ENCODE results near the gene ITLN1.
"Not testable (repeated sequence)": the region's sequence is repeated elsewhere in the genome, so short reads cannot be mapped to it uniquely, and the experiment has no call there.

Gene ITLN1

GRCh38 chr1:160904783-160905616 lies 20.0 kb upstream of the ITLN1 start:
- no peak for TF ChIP-seq TSHZ1 (tag by site-specific recombination; IDR thresholded peaks at IDR 0.05; ENCODE audit: borderline replicate concordance)
- TF ChIP-seq ZNF629 (tag by site-specific recombination; IDR thresholded peaks at IDR 0.05), result no peak
- TF ChIP-seq BCL11B (tag by site-specific recombination; IDR thresholded peaks at IDR 0.05; ENCODE audit: low read depth), result no peak
- no peak for TF ChIP-seq GLI2 (tag by site-specific recombination; IDR thresholded peaks at IDR 0.05; ENCODE audit: borderline replicate concordance, low read depth)
- TF ChIP-seq ZNF561 (tag by site-specific recombination; IDR thresholded peaks at IDR 0.05; ENCODE audit: borderline replicate concordance), result no peak
- TF ChIP-seq ZBTB21 (tag by site-specific recombination; IDR thresholded peaks at IDR 0.05), result no peak
- no peak for TF ChIP-seq ZNF747 (tag by site-specific recombination; IDR thresholded peaks at IDR 0.05)
- no peak for TF ChIP-seq GLI4 (tag by site-specific recombination; IDR thresholded peaks at IDR 0.05)
- TF ChIP-seq ZNF792 (tag by site-specific recombination; IDR thresholded peaks at IDR 0.05), result no peak
- no peak for TF ChIP-seq ZFP69B (tag by site-specific recombination; IDR thresholded peaks at IDR 0.05)
- no peak for TF ChIP-seq ZNF692 (tag by site-specific recombination; IDR thresholded peaks at IDR 0.05)
- no peak for TF ChIP-seq ZNF571 (tag by site-specific recombination; IDR thresholded peaks at IDR 0.05)
- TF ChIP-seq CTCF (tag by site-specific recombination; IDR thresholded peaks at IDR 0.05), result no peak
- no peak for TF ChIP-seq ZNF174 (tag by site-specific recombination; IDR thresholded peaks at IDR 0.05)
- TF ChIP-seq GLIS1 (tag by site-specific recombination; IDR thresholded peaks at IDR 0.05), result no peak
- no peak for TF ChIP-seq SCRT2 (tag by site-specific recombination; IDR thresholded peaks at IDR 0.05)
- no peak for TF ChIP-seq MYNN (tag by site-specific recombination; IDR thresholded peaks at IDR 0.05; ENCODE audit: borderline replicate concordance)
- TF ChIP-seq ZNF157 (tag by site-specific recombination; IDR thresholded peaks at IDR 0.05), result no peak
- POLR2A ChIA-PET, result no interaction called here

GRCh38 chr1:160902251-160902650 lies 17.3 kb upstream of the ITLN1 start:
- H3K9me3 ChIP-seq (ENCODE audit: control insufficient read depth, insufficient read depth, low read depth, low read length); H3K4me3 ChIP-seq (ENCODE audit: low read depth, low read length); H3K36me3 ChIP-seq (ENCODE audit: control insufficient read depth in 2 of 2, insufficient read depth in 1 of 2, low read length in 2 of 2); H3K27ac ChIP-seq (ENCODE audit: extremely low read depth, low read depth, low read length); CTCF ChIA-PET; POLR2A ChIA-PET; H3K4me1 ChIP-seq (ENCODE audit: control insufficient read depth, insufficient read depth, low read length): not testable (repeated sequence)

More at GRCh38 chr1:160904783-160905616, 20.0 kb upstream of the ITLN1 start:
- Histone ChIP-seq H3K4me3 (ENCODE audit: low read depth, low read length) (no peak overlapping the region), H3K36me3 (ENCODE audit: control insufficient read depth in 2 of 2, insufficient read depth in 1 of 2, low read length in 2 of 2) (no peaks in the 10 kb centered on the region), H3K4me1 (ENCODE audit: control insufficient read depth, insufficient read depth, low read length) (no peaks in the 10 kb centered on the region), H3K9me3 (ENCODE audit: control insufficient read depth, insufficient read depth, low read depth, low read length) (no peaks in the 10 kb centered on the region), H3K27ac (ENCODE audit: extremely low read depth, low read depth, low read length) (no peak overlapping the region)
- CTCF ChIA-PET, result interaction anchor here (0.9 to 1.0 kb wide), 4 partner anchors 10 to 230 kb away, joined by 3 to 4 read pairs (median 4); no protein-coding TSS in a partner anchor
